Measurements from ENCODE around the gene XPO5.
A peak's percentile ranks its signal among the peaks of the same experiment; 100 is the strongest.
"Not testable (repeated sequence)": the region's sequence is repeated elsewhere in the genome, so short reads cannot be mapped to it uniquely, and the experiment has no call there.

The XPO5 gene

GRCh38 chr6:43516367-43516696, 59.5 kb downstream of the XPO5 start:
- DNase-seq, result no peak

- DNase-seq, result no peak
Observed at GRCh38 chr6:43515808-43516207, 60.0 kb downstream of the XPO5 start.

GRCh38 chr6:43511824-43512415, 63.9 kb downstream of the XPO5 start:
- no peak for DNase-seq

- no peak for DNase-seq
Observed at GRCh38 chr6:43510827-43511163, 65.0 kb downstream of the XPO5 start.

GRCh38 chr6:43509984-43510826, 65.6 kb downstream of the XPO5 start, which contains the start of gene LRRC73:
Gene LRRC73, minus strand, starts transcription at chr6:43510346. Its CDS starts 561 bp downstream, at chr6:43509785.
- peak; percentile 84 for DNase-seq

- DNase-seq, result no peak
Observed at GRCh38 chr6:43509142-43509983, 66.5 kb downstream of the XPO5 start.

- no peak for DNase-seq
Observed at GRCh38 chr6:43508481-43509141, 67.2 kb downstream of the XPO5 start.

- DNase-seq, result peak; percentile 80
Observed at GRCh38 chr6:43506667-43507471, 69.0 kb downstream of the XPO5 start.

- no peak for DNase-seq
Observed at GRCh38 chr6:43506171-43506570, 69.7 kb downstream of the XPO5 start.

GRCh38 chr6:43505718-43506117, 70.1 kb downstream of the XPO5 start:
- DNase-seq, result no peak

- DNase-seq, result no peak
Observed at GRCh38 chr6:43504756-43505593, 70.9 kb downstream of the XPO5 start.

- DNase-seq, result no peak
Observed at GRCh38 chr6:43503443-43503842, 72.4 kb downstream of the XPO5 start.

- DNase-seq, result no peak
Observed at GRCh38 chr6:43502666-43503065, 73.2 kb downstream of the XPO5 start.

GRCh38 chr6:43500921-43501320, 74.9 kb downstream of the XPO5 start:
- DNase-seq, result no peak

- no peak for DNase-seq
Observed at GRCh38 chr6:43499028-43499815, 76.6 kb downstream of the XPO5 start.

GRCh38 chr6:43498291-43498690, 77.5 kb downstream of the XPO5 start:
- DNase-seq, result not testable (repeated sequence)

GRCh38 chr6:43497689-43498088, 78.1 kb downstream of the XPO5 start:
- DNase-seq, result no peak

- DNase-seq, result no peak
Observed at GRCh38 chr6:43497129-43497396, 78.8 kb downstream of the XPO5 start.

GRCh38 chr6:43496370-43497128, 79.3 kb downstream of the XPO5 start:
- DNase-seq, result peak; percentile 87

- DNase-seq, result peak; percentile 77
Observed at GRCh38 chr6:43495409-43495941, 80.4 kb downstream of the XPO5 start.
